ENCODE data around the gene MACROD2.

Gene MACROD2

GRCh38 chr20:15578113-15578512 lies 1582.8 kb downstream of the MACROD2 start:
- DNase-seq, result no peak

GRCh38 chr20:15579688-15580087 lies 1584.4 kb downstream of the MACROD2 start:
- DNase-seq, result no peak

GRCh38 chr20:15582146-15582760 lies 1586.9 kb downstream of the MACROD2 start:
- DNase-seq, result no peak

GRCh38 chr20:15584507-15584906 lies 1589.2 kb downstream of the MACROD2 start:
- no peak for DNase-seq

- DNase-seq, result no peak
Observed at GRCh38 chr20:15593081-15593480, 1597.8 kb downstream of the MACROD2 start.

- no peak for DNase-seq
Observed at GRCh38 chr20:15594158-15594695, 1598.9 kb downstream of the MACROD2 start.

GRCh38 chr20:15596220-15596890 lies 1601.0 kb downstream of the MACROD2 start:
- no peak for DNase-seq

- no peak for DNase-seq
Observed at GRCh38 chr20:15597306-15597705, 1602.0 kb downstream of the MACROD2 start.

GRCh38 chr20:15599961-15600360 lies 1604.6 kb downstream of the MACROD2 start:
- no peak for DNase-seq

- DNase-seq, result no peak
Observed at GRCh38 chr20:15600565-15600964, 1605.2 kb downstream of the MACROD2 start.

- no peak for DNase-seq
Observed at GRCh38 chr20:15603506-15603905, 1608.2 kb downstream of the MACROD2 start.

GRCh38 chr20:15603978-15604805 lies 1608.9 kb downstream of the MACROD2 start:
- DNase-seq, result no peak

- DNase-seq, result no peak
Observed at GRCh38 chr20:15609921-15610320, 1614.6 kb downstream of the MACROD2 start.

GRCh38 chr20:15610787-15611186 lies 1615.5 kb downstream of the MACROD2 start:
- DNase-seq, result no peak

GRCh38 chr20:15611541-15611940 lies 1616.2 kb downstream of the MACROD2 start:
- no peak for DNase-seq

GRCh38 chr20:15612198-15612597 lies 1616.9 kb downstream of the MACROD2 start:
- no peak for DNase-seq

GRCh38 chr20:15612769-15613168 lies 1617.5 kb downstream of the MACROD2 start:
- no peak for DNase-seq

GRCh38 chr20:15613530-15613929 lies 1618.2 kb downstream of the MACROD2 start:
- DNase-seq, result no peak

GRCh38 chr20:15616626-15617025 lies 1621.3 kb downstream of the MACROD2 start:
- DNase-seq, result no peak

GRCh38 chr20:15618110-15618509 lies 1622.8 kb downstream of the MACROD2 start:
- DNase-seq, result no peak

- DNase-seq, result no peak
Observed at GRCh38 chr20:15618912-15619311, 1623.6 kb downstream of the MACROD2 start.

- DNase-seq, result no peak
Observed at GRCh38 chr20:15619341-15619740, 1624.0 kb downstream of the MACROD2 start.

GRCh38 chr20:15619816-15620215 lies 1624.5 kb downstream of the MACROD2 start:
- no peak for DNase-seq

GRCh38 chr20:15622368-15622767 lies 1627.1 kb downstream of the MACROD2 start:
- no peak for DNase-seq

All from stimulated activated CD4-positive, alpha-beta T cell treated with anti-CD3 and anti-CD28 coated beads, Interleukin-12 subunit alpha, Interleukin-12 subunit beta, amount 100 ng/mL, for 4 hours (primary cell).